Osteoblast (primary cell): ENCODE measurements around the gene KCND3. TPM values are rescaled to one million over a fixed set of nuclear protein-coding genes. Genes with fewer than 3 reads are reported as not detected.

Experiments
- DNase-seq: peaks from one replicate; pipeline ENCODE4 v3.0.0; 2011; ENCODE audit warnings: low spot score, mixed read lengths; ENCODE audit not compliant: insufficient read length; ENCODE audit errors: missing footprints
- H2AFZ ChIP-seq: 2 replicates; pipeline ENCODE4 v1.6.0; 2011; ENCODE audit warnings: mild to moderate bottlenecking, low read length
- H3K27ac ChIP-seq: 2 replicates; pipeline ENCODE4 v1.5.1; 2011; ENCODE audit warnings: mild to moderate bottlenecking, low read depth, low read length, moderate library complexity
- H3K27me3 ChIP-seq: 2 replicates; pipeline ENCODE4 v1.6.0; 2012; ENCODE audit warnings: mild to moderate bottlenecking, control low read depth, inconsistent platforms, low read length, moderate library complexity; ENCODE audit not compliant: insufficient read depth
- H3K36me3 ChIP-seq: 2 replicates; pipeline ENCODE4 v1.5.1; 2011; ENCODE audit warnings: mild to moderate bottlenecking, low read length, control low read depth, moderate library complexity; ENCODE audit not compliant: insufficient read depth
- H3K4me1 ChIP-seq: 2 replicates; pipeline ENCODE4 v1.5.1; 2011; ENCODE audit warnings: mild to moderate bottlenecking, low read length, control low read depth, moderate library complexity; ENCODE audit not compliant: insufficient read depth
- H3K4me2 ChIP-seq: 2 replicates; pipeline ENCODE4 v1.6.0; 2011; ENCODE audit warnings: mild to moderate bottlenecking, low read length; ENCODE audit not compliant: insufficient read depth
- H3K4me3 ChIP-seq: fragments of 200-600 bp; sonication (generic); 3 replicates; pipeline ENCODE4 v1.5.1; 2012; ENCODE audit warnings: mild to moderate bottlenecking, low read length, inconsistent platforms; ENCODE audit not compliant: insufficient read depth
- H3K79me2 ChIP-seq: 2 replicates; pipeline ENCODE4 v1.6.0; 2012; ENCODE audit warnings: mild to moderate bottlenecking, low read length, control low read depth, inconsistent platforms; ENCODE audit not compliant: insufficient read depth
- H3K9me3 ChIP-seq: 2 replicates; pipeline ENCODE4 v1.5.1; 2011; ENCODE audit warnings: low read depth, low read length, control low read depth
- H4K20me1 ChIP-seq: 2 replicates; pipeline ENCODE4 v1.6.0; 2012; ENCODE audit warnings: mild to moderate bottlenecking, low read length, control low read depth; ENCODE audit not compliant: insufficient read depth
- total RNA-seq: library from RNA; depleted of rRNA; stranded (reverse); fragments of >200 nt; gene quantifications from 2 replicates; pipeline ENCODE4 v1.2.3, GENCODE V29; 2012
- TF ChIP-seq, protein P1 (sequence below): IDR thresholded peaks from 2 replicates; pipeline ENCODE4 v1.5.1; 2011; ENCODE audit warnings: mild to moderate bottlenecking, low read depth, low read length, moderate library complexity; ENCODE audit errors: extremely low read depth

KCND3 gene
- total RNA-seq, 1 donor: 3.6 TPM

DNA sequence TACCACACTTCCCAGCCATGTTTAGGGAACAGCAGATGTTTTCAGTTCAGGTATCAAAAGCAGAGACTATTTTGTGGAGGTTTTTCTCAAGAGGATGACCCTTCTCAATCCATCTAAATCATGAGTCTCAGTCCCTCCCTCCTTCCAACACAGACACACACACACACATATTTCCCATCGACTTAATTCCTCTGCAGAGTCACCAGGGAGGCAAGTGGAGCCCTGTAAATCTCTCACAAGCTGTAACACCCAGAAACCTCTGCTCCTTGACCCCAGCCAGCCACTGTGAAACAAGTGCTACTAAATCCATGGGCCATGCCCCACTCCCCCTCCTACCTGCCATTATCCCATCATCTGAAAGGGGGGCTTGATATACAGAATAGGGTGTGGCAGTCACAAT is 10.6 kb upstream of the KCND3 start:
- Histone ChIP-seq H3K36me3 (no peaks in the 10 kb centered on the region), H4K20me1 (no peaks in the 10 kb centered on the region), H3K27ac (no peak overlapping the region), H3K4me3 (no peak overlapping the region), H3K4me1 (no peaks in the 10 kb centered on the region), H2AFZ (no peak overlapping the region), H3K79me2 (no peaks in the 10 kb centered on the region), H3K9me3 (no peaks in the 10 kb centered on the region), H3K4me2 (no peak overlapping the region), H3K27me3 (peaks cover 8% of the 10 kb centered on the region)
- TF ChIP-seq, protein P1, sequence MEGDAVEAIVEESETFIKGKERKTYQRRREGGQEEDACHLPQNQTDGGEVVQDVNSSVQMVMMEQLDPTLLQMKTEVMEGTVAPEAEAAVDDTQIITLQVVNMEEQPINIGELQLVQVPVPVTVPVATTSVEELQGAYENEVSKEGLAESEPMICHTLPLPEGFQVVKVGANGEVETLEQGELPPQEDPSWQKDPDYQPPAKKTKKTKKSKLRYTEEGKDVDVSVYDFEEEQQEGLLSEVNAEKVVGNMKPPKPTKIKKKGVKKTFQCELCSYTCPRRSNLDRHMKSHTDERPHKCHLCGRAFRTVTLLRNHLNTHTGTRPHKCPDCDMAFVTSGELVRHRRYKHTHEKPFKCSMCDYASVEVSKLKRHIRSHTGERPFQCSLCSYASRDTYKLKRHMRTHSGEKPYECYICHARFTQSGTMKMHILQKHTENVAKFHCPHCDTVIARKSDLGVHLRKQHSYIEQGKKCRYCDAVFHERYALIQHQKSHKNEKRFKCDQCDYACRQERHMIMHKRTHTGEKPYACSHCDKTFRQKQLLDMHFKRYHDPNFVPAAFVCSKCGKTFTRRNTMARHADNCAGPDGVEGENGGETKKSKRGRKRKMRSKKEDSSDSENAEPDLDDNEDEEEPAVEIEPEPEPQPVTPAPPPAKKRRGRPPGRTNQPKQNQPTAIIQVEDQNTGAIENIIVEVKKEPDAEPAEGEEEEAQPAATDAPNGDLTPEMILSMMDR: no peak
- DNase-seq: no peak

DNA sequence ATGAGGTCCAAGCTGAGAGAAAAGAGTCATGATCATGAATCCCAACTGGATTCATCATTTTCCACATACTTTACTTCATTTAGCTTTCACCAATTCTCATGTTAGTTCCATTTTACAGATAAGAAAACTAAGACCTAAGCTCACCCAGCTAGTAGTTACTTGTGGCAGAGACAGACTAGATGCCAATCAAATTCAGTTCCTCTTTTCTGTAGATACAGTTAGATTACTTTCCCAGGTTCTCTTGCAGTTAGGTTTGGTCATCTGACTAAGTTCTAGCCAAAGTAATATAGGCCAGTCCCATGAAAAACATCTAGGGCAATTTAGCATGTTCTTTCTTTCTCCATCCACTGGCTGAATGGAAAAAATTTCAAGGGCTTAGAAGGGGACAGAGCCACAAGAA is 8.9 kb upstream of the KCND3 start:
- TF ChIP-seq, protein P1: no peak
- Histone ChIP-seq H3K36me3 (no peaks in the 10 kb centered on the region), H3K4me1 (no peaks in the 10 kb centered on the region), H3K79me2 (no peaks in the 10 kb centered on the region), H3K27me3 (peaks cover 8% of the 10 kb centered on the region), H3K4me3 (no peak overlapping the region), H3K9me3 (no peaks in the 10 kb centered on the region), H3K4me2 (no peak overlapping the region), H3K27ac (no peak overlapping the region), H2AFZ (no peak overlapping the region), H4K20me1 (no peaks in the 10 kb centered on the region)
- no peak for DNase-seq

DNA sequence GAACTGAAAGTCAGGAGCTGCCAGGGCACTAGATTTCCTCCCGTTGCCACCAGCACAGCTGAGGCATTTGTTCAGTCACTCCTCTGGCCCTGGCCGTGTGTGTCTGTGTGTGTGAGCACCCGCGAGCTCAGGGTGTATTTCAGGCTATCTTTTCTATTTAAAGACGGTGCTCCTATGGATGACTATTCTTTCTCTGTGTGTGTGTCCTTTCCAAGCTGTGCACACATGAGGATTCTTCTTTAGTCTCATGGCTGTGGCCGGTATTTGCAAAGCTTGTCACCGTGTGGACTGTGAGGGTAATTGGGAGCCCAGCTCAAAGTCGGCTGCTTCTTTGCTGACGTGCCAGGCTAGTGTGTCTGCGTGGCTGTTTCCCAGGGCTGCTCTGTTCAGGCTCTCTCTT is 3.0 kb upstream of the KCND3 start:
- no peak for DNase-seq
- Histone ChIP-seq H3K4me3 (no peak overlapping the region), H3K4me1 (no peaks in the 10 kb centered on the region), H3K9me3 (no peaks in the 10 kb centered on the region), H3K36me3 (no peaks in the 10 kb centered on the region), H3K27ac (no peak overlapping the region), H3K27me3 (peaks cover 48% of the 10 kb centered on the region), H3K79me2 (no peaks in the 10 kb centered on the region), H4K20me1 (no peaks in the 10 kb centered on the region), H2AFZ (no peak overlapping the region), H3K4me2 (no peak overlapping the region)
- TF ChIP-seq, protein P1: no peak

DNA sequence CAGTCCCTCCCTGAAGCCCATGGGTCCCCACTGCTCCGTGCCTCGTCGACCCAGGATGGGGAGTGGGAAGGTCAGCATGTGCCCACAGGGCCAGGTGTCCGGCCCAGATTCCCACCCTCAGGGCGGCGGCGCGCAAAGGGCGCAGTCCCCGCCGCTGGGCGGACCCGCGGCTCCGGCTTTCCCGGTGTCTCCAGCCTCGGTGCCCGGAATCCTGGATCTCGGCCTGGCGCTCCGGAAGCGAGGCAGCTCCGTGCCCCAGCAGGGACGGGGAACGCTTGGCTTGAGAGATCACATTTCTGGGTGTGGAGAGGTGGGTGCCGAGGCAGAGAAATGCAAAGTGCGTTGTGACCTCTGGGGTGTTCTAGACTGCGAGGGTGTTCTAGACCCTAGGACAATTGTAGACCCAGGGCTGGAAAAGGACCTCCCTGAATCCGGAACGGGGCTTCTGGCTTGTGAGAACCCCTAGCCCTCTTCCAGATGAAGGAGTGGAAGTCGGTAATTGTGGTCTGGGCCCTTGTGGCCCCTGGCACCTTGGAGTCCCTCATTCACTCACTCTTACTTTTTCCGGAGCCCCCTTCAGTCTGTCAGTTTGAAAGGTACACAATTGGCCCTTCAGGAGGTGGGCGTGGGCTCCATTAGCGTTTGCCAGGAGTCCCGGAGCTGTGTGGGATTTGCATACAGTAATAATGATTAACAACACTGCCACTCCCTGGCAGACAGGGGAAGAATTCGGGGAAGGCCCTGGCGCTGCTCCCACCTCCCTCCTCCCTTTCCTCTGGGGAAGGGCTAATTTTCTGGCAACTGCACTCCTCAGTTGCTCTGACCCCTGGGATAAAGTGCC is 1.6 kb upstream of the KCND3 start:
- Histone ChIP-seq H3K4me2 (peak overlapping the region; percentile 57), H3K79me2 (no peaks in the 10 kb centered on the region), H3K27me3 (peaks cover 52% of the 10 kb centered on the region), H3K4me3 (peak overlapping the region; percentile 28), H2AFZ (no peak overlapping the region), H3K4me1 (no peaks in the 10 kb centered on the region), H4K20me1 (no peaks in the 10 kb centered on the region), H3K27ac (no peak overlapping the region), H3K9me3 (no peaks in the 10 kb centered on the region), H3K36me3 (no peaks in the 10 kb centered on the region)
- TF ChIP-seq, protein P1: peak; percentile 18
- peak; percentile 90 for DNase-seq
